Right kidney (tissue), 1 donor: ENCODE measurements around the gene EML5.
"Not testable (repeated sequence)": the region's sequence is repeated elsewhere in the genome, so short reads cannot be mapped to it uniquely, and the experiment has no call there.

ENCODE experiments used
- DNase-seq: peaks from one replicate; pipeline ENCODE4 v3.0.0-alpha.2; 2016

EML5 gene

DNA sequence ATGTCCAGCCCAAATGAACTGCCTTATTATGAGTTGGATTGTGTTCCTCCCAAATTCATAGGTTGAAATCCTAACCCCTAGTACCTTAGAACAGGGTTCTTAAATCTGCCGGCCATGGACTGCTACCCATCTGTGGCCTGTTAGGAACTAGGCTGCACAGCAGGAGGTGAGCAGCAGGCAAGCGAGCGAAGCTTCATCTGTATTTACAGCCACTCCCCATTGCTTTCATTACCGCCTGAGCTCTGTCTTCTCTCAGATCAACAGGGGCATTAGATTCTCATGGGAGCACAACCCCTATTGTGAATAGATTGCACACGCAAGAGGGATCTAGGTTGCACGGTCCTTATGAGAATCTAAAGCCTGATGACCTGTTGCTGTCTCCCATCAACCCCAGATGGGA is 9.8 kb upstream of the EML5 start:
- DNase-seq = no peak

DNA sequence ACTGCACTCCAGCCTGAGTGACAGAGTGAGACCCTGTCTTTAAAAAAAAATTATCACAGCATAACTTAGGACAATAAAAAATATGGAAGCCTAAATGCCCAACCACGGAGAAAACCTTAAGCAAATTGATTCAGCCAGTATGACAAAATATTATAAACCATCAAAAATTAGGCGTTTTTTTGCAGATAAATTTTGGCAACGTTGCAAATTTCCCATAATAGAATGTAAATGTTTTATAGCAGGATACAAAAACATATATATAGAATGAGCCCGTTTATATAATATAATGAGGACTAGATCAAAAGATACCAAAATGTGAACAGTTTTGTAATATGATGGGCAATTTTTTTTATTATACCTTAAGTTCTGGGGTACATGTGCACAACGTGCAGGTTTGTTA is 6.8 kb upstream of the EML5 start:
- no peak for DNase-seq

DNA sequence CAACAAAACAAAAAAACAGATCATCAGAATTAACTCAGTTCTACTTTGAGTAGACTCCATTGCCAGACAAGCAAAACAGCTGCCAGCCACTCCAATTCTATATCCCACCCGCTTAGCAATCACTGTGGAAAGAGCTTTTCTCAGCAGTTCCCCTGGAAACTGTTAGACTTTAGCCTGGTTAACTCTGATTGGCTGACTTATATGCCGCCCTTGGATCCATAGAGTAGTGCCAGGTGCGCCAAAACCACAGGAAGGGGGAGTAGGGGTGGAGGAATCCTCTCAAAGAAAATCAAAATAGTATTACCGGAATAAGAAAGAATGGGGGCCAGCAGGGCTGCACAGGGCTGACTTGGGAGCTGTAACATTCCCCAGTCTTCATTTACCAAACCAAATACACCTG is 5.4 kb upstream of the EML5 start:
- no peak for DNase-seq

DNA sequence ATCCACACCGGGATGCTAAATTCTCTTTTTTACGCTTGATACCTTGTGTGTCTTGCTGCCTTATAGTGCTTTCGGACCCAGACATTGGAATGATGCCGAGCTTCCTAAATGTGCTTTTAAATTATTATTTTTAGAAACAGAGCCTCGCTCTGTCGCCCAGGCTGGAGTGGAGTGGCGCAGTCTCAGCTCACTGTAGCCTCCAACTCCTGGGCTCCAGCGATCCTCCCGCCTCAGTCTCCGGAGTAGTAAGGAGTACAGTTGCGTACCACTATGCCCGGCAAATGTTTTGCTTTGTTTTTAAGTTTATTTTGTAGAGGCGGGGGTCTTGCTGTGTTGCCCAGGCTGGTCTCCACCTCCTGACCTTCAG is 489 bp upstream of the EML5 start:
- DNase-seq = no peak

DNA sequence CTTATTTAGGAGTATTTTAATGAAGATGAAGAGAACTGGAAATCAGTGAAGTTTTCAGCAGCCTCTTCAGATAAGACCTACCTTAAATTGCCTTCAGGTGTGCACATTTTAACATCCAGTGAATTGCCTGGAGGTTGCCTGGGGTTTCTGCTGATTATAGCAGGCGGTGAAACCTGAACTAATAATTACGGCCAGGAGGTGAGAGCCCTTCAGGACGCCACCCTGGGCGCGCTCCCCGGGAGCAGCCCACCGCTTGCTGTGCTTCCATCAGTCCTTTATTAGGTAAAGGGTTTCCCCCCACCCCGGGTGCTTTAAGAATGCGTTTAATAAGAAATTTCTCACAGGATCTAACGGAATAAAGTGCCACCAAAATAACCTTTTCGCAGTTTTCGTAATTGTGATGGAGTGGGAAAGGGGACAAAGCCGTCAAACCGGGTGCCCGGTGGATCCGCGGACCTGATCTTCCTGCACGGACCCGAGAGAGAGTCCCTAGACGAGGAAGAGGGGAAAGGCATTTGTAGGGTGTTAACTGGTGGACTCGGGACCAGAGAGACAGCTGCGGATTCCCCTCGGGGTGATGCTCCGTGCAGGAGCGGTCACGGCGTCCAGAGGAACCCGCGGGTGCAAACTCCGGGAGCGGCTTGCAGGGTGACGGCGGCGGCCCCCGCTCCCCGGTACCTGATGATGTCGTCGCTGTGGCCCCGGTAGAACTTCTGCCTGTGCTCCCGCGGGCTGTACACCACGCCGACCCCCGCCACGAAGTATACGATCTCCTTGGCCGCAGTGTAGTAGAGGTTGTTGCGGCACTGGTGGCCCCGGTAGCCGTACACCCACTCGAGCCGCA is 902 bp downstream of the EML5 start:
- no peak for DNase-seq

DNA sequence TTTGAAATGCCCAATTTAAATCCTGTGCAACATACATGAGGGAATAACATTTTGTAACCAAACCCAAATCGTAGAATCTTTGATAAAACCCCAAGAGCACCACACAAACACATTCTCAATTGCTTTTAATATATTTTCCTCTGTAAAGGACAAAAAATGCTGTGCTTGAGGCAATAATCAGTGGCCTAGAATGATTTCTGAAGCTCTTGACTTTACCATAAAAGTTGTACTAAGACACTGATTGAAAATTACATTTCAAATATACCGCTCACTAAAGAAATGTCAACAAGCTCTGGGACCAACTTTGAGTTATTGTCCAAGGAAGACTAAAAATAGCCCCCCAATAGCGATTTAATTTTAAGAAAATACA is 1.5 kb downstream of the EML5 start:
- DNase-seq = no peak

DNA sequence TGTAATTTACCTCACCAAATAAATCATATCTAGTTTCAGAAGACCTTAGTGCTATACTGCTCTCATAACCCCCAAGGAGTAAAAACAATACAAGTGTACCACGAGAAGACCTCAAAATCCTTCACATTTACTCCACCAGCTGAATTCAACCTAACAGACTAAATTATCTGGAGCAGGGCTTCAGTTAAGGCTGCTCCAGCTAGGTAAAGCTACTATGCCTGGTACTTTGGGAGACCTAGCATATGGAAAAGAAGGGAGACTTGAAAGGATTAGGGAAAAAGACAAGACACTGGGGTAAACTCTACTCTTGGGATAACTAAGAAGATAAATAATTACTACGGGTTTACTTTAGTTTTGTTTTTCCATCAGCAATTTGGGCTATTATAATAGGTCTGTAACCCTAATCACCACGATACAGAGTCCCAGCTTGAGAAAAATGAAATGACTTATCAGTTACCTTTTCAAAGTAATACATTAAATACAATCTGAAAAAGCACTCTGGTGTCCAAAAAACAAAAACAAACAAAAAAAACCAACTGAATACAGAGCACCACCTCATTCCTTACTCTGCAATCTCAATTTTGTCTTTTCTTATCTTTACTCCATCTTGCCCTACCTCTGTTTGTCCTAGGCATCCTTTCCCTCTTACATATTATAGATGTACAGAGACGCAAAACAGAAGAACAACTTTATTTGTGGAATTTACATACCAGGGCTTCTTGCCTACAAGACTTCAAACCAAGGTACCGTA is 2.1 kb downstream of the EML5 start:
- no peak for DNase-seq

DNA sequence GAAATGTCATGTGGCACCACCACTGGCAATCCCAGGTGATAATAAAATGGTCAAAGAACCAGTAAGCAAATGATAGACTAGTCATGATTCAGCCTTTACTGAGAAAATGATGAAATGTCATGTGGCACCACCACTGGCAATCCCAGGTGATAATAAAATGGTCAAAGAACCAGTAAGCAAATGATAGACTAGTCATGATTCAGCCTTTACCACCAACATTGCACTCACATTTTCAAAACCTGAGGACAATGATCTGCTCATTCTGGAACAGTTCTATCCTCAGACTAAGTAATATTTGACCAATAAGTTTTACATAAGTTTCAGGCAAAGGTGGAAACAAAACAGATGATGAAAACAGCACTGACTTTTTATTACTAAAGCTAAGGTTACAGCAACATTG is 3.2 kb downstream of the EML5 start:
- DNase-seq = not testable (repeated sequence)

DNA sequence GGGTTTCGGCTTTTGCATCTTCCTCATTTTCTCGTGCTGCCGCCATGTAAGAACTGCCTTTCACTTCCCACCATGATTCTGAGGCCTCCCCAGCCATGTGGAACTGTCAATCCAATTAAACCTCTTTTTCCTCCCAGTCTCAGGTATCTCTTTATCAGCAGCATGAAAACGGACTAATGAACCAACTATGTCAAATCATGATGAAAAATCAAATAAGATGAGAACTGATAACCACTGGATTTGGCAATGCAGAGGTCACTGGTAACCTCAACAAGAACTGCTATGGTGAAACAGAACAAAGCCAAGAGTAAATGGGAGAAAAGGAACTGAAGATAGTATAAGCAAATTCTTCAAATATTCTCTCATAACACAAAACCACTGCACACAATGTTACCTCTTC is 6.0 kb downstream of the EML5 start:
- DNase-seq = no peak

DNA sequence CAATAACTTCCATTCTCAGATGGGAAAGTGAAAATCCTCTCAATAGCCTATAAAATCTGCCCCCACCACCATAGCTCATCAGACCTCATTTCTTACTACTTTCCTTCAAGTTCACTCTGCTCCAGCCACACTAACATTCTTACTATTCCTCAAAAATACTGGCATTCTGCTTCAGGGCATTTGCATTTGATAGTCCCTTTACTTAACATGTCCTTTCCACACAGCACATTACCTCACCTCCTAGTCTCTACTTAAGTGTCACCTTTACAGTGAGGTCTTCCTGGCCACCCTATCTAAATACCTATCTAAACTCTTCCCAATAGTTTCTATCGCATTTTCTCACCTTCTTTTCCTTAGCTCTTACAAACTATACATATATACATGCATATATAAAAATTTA is 6.8 kb downstream of the EML5 start:
- no peak for DNase-seq

DNA sequence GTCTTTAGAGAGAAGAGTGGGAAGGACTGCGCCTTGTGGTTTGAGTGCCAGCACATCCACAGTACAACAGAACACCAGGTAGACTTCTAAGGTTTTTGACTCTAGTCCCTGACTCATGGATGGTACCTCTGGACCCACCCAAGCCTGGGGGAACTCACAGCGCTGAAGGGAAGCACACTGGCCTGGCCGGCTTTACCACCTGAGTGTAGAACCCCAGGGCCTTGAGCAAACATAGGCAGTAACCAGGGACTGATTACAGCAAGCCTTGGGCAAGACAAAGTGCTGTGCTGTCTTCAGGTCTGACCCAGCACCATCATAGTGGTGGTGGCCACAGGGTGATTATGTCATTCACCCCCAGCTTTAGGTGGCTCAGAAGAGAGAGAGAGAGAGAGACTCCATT is 17.2 kb downstream of the EML5 start:
- no peak for DNase-seq

DNA sequence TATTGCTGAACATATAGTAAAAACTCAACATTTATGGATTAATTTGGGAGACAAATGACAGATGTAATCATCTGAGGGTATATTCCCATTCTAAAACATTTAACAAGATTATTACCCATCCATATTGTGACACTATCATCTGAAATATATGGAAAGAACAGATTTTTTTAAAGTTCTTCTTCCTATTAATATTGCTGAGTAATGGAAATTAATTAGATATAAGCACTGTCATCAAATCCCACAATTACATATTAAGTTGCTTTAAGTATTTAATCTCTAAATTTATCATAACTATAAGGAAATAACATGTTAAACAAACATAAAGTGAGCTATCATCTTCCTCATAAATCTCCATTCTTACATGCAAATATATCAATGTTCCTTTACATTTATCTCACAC is 22.0 kb downstream of the EML5 start:
- DNase-seq = no peak

DNA sequence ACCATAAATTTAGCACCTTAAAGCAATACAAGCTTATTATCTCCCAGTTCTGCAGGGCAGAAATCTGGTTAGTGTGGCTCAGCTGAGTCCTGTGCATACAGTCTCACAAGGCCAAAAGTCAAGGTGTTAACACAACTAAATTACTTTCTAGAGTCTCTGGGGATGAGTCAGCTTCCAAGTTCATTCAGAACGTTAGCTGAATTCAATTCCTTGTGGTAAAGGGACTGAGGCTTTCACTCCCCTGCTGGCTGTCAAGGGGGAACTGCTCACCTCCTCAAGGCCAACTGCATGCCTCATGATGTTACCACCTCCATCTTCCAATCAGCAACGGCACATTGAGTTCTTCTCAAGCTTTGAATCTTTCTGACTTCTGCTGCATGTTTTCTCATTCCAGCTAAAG is 27.6 kb downstream of the EML5 start:
- no peak for DNase-seq

DNA sequence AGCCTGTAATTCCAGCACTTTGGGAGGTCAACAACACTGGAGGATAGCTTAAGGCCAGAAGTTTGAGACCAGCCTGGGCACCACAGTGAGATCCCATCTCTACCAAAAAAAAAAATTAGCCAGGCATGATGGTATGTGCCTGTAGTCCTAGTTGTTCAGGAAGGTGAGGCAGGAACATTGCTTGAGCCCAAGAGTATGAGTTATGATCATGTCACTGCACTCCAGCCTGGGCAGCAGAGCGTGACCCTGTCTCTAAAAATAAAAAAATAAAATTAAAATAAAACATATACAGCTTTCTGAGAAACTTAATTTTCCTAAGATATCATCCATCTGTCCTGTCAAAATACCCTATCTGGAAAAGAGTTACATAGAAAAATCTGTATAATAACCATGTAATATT is 38.9 kb downstream of the EML5 start:
- no peak for DNase-seq

DNA sequence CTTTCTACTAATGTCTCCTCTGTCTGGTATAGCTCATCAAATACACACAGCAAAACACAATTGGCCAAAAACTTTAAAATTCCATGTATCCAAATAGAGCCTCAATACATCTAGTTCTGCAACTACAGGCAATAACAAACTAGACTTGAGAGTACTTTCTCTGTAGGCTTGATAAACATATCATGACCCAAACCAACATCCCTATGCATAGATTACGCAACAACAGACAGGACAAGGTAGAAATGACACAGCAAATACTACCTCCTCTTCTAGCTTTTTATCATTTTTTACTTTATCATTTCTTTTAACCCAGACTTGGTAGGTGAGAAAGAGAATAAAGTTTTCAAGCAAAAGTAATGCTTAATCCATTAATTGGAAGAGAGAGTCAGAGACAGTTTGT is 41.8 kb downstream of the EML5 start:
- no peak for DNase-seq

DNA sequence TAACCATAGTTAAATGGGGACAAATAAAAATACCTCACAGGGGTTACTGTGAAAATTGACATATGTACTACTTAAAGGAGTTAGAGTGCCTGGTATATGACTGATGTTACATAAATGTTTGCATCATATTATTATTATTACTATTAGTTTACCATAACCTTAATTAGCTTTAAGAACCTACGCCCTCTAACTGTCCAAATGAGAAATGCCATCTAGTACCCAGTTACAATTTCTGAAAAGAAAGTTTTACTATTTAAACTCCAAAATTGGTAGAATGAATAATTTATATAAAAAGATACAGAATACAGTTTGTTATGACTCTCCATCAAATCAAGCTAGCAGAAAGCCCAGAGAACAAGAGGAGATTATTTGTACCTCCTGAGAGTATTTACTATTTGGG is 42.3 kb downstream of the EML5 start:
- DNase-seq = no peak

DNA sequence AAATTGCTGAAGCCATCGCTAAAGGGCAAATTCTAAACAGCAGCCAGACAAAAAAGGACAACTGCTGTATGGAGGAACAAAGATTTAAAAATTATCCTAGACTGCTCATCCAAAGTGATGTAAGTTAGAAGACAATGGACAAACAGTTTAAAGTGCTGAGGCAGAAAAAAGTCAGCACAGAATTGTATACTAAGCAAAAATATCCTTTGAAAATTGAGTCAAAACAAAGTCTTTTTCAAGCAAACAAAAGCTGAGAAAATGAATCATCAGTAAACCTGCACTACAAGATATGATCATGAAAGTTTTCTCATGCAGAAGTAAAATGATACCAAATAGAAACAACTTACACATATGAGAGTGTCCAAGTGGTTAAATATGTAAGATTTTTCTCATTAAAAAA is 43.6 kb downstream of the EML5 start:
- no peak for DNase-seq

DNA sequence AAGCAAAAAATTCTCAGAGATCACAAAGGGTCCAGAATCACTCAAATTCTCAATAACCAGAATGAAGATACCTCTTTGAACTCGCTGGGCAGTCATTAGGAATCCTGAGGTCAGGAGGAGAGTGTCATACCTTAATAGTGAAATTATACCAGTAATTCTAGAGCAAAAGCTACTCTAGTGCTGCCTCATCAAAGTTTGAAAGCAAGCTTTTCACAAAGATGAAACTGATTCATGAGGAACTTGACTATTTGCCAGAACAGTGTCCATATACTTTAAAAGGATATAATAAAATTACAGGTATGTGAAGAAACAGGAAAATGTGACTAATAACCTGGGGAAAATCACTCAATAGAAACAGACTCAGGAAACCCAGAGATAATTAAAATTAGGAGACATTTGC is 44.5 kb downstream of the EML5 start:
- no peak for DNase-seq

DNA sequence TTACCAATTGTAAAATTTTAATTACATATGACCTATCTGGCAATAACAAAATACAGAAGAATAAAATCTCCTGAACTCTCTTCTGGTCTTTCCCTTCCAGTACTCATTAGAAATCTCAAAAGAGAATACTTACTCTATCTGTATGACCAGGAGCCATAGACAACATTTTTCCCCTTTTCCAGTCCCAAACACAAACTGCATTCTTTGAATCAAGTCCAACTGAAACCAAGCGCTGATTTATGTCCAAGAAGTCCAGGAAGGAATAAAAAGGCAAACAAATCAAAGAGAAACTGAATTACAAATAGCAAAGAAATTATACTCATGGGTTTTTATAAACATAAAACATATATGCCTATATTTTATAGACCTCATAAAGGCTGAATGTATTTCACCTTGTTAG is 46.7 kb downstream of the EML5 start:
- DNase-seq = no peak

DNA sequence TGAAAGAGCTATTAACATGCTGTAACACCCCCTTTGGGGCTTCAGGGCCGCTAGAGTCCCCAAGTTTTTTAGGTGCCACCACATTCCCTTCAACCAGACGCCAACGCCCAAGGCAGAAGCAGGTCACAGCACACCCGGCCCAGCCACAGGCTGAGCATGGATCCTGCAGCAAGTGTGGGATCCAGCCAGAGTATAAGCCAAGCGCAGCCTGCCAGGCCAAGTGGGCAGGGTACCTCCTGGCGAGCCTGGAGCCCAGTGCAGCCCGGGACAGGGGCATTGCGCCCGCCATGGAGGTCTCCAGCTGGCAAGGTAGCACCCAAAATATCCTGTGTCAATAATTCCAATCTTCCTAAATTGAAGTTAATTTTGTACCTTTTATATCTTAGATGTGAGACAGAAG is 55.5 kb downstream of the EML5 start:
- no peak for DNase-seq

DNA sequence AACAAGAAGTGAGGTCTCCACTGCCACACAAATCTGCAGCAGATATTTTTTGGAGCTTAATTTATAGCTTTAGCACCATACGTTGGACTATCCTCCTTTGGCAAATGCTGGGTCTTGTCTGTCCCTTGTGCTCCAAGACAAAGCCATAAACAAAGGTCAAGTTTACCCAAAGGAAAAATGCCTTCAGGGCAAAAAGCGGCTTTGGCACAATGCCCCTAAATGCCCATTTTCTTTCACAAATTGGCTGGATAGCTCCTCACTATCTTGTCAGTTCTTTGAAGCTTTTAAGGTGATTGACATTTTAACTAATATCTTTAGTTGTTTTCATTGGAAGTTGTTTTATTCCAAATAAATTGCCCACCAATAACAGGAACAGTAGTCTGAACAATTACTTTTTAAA is 59.6 kb downstream of the EML5 start:
- DNase-seq = no peak

DNA sequence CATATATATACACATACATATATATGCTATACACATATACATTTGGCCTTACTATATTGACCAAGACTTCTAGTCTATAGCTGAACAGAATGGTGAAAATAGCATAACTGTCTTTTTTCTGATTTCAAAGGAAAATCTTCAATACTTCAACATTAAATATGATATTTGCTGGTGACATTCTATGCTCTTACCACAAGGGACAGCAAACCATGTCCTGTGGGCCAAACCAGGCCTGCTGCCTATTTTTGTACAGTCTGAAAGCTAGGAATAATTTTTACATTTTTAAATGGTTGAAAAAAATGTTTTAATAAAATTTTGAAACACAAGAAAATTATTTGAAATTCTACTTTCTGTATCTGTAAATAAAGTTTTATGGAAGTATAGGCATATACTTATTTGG is 63.6 kb downstream of the EML5 start:
- DNase-seq = no peak

DNA sequence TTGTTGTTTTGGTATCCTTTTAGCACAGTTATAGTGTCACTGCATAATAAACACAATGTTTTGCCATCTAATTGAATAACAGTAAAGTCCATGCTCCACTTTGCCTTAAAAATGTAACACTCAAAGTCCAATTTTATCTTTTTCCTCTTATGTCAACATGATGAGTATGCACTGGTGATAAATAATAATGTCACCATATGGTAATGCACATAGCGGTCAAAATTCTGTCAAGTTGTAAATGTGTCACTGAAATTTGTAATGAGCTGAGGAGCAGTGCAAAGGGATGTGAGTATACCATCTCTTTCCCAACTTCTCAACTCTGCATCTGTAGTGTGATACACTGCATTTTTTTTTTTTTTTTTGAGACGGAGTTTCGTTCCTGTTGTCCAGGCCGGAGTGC is 65.7 kb downstream of the EML5 start:
- DNase-seq = no peak

DNA sequence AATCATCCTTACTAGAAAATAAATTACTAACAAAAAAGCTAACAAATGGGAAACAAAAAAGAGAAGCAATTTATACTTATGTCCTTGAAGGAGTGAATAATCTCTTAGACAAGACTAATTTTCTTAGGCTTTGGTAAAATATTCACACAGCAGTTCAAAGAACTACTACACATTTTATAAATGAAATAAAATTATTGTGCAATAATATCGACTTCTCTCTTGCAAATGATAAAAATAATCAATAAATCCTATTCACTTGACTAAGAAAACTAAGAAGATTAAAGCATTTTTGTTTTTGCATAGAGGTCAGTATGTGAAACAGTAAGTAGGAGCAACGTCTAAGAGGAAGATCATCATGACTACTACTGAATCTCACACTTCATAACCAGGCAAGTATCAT is 82.0 kb downstream of the EML5 start:
- no peak for DNase-seq
